A549 (cell line): ENCODE data around the gene LIMCH1. TPM values are rescaled to one million over a fixed set of nuclear protein-coding genes. Genes with fewer than 3 reads are reported as not detected.

ENCODE experiments used
- ATAC-seq, 2 experiments: fragments of 200-7000 bp in 1 of 2; fragments of >200 bp in 1 of 2; cut with Nextera tagmentation in 1 of 2; cut with Tn5 transposase in 1 of 2; 3 replicates each; pipeline versions ENCODE4 v1.8.0 to v1.9.1; 2018 to 2020; ENCODE audit warnings: mild to moderate bottlenecking in 1 of 2, moderate library complexity in 1 of 2
- CTCF ChIA-PET: fragments of 300-600 bp; sonication (Branson Sonifier 250); formaldehyde crosslinking; extraction: SDS; loops from one replicate; lab custom pipeline; 2021; ENCODE audit warnings: antibody characterized with exemption, inconsistent platforms; lab: Yijun Ruan, JAX
- POLR2A ChIA-PET: fragments of 350-600 bp; formaldehyde crosslinking; extraction: SDS; loops from one replicate; lab custom pipeline; 2021; ENCODE audit warnings: antibody characterized with exemption, inconsistent platforms; lab: Yijun Ruan, JAX
- DNase-seq, 2 experiments: peaks; one replicate each; pipeline versions ENCODE4 v3.0.0 to v3.0.0-alpha.2; 2011 to 2016; ENCODE audit warnings: low read depth in 1 of 2, low spot score in 1 of 2
- FAIRE-seq: peaks from 2 replicates; lab custom pipeline; 2011; peaks lifted over from hg19 to GRCh38; lab: Jason Lieb, UNC
- H3K27ac ChIP-seq, 2 experiments: fragments of >200 bp; sonication (Bioruptor Twin); formaldehyde crosslinking; 3 replicates each; pipeline ENCODE4 v1.5.1; 2016 to 2017
- H3K4me1 ChIP-seq: fragments of >200 bp; sonication (Bioruptor Twin); formaldehyde crosslinking; 3 replicates; pipeline ENCODE4 v1.6.1; 2016
- H3K4me2 ChIP-seq: fragments of >200 bp; sonication (Bioruptor Twin); formaldehyde crosslinking; 3 replicates; pipeline ENCODE4 v1.6.1; 2016
- H3K4me3 ChIP-seq: fragments of >200 bp; sonication (Bioruptor Twin); formaldehyde crosslinking; 3 replicates; pipeline ENCODE4 v1.5.1; 2016
- H3K9me3 ChIP-seq: fragments of >200 bp; sonication (Bioruptor Twin); formaldehyde crosslinking; 3 replicates; pipeline ENCODE4 v1.6.1; 2016
- BCL3 ChIP-seq: fragments of >200 bp; sonication (Bioruptor Twin); formaldehyde crosslinking; IDR thresholded peaks from 3 replicates; pipeline ENCODE4 v1.6.1; 2016
- BHLHE40 ChIP-seq: IDR thresholded peaks from 2 replicates; pipeline ENCODE4 v1.6.1; 2012; ENCODE audit warnings: low read depth, low read length, inconsistent platforms
- CBX8 ChIP-seq: fragments of 200-600 bp; sonication (generic); IDR thresholded peaks from 2 replicates; pipeline ENCODE4 v1.6.1; 2016
- CHD2 ChIP-seq: fragments of 150-350 bp; IDR thresholded peaks from 2 replicates; pipeline ENCODE4 v1.6.1; 2014; ENCODE audit warnings: low read length; ENCODE audit not compliant: partially characterized antibody
- E2F6 ChIP-seq: IDR thresholded peaks from 2 replicates; pipeline ENCODE4 v1.6.1; 2012; ENCODE audit warnings: low read depth, borderline replicate concordance
- EHF ChIP-seq: fragments of 250-450 bp; sonication (Bioruptor Pico); IDR thresholded peaks from 2 replicates; pipeline ENCODE4 v1.5.0; 2020; ENCODE audit warnings: mild to moderate bottlenecking
- ELK1 ChIP-seq: fragments of 150-350 bp; IDR thresholded peaks from 2 replicates; pipeline ENCODE4 v1.6.1; 2014; ENCODE audit warnings: low read depth, mild to moderate bottlenecking, low read length
- ESRRA ChIP-seq: fragments of 150-350 bp; IDR thresholded peaks from 2 replicates; pipeline ENCODE4 v1.6.1; 2014; ENCODE audit warnings: mild to moderate bottlenecking, low read length, borderline replicate concordance
- HDAC2 ChIP-seq: fragments of 200-600 bp; sonication (generic); IDR thresholded peaks from 2 replicates; pipeline ENCODE4 v1.6.1; 2016
- HEYL ChIP-seq: fragments of 250-450 bp; sonication (Bioruptor Pico); IDR thresholded peaks from 2 replicates; pipeline ENCODE4 v1.8.0; 2021; ENCODE audit warnings: mild to moderate bottlenecking, moderate library complexity
- HOXB13 ChIP-seq: fragments of 250-450 bp; sonication (Bioruptor Pico); IDR thresholded peaks from 2 replicates; pipeline ENCODE4 v1.5.0; 2020; ENCODE audit warnings: low read depth, mild to moderate bottlenecking, moderate library complexity
- HOXB5 ChIP-seq: fragments of 250-450 bp; sonication (Bioruptor Pico); IDR thresholded peaks from 2 replicates; pipeline ENCODE4 v1.5.0; 2020; ENCODE audit warnings: mild to moderate bottlenecking, moderate library complexity
- KDM1A ChIP-seq: fragments of 200-600 bp; sonication (generic); IDR thresholded peaks from 2 replicates; pipeline ENCODE4 v1.6.1; 2016; ENCODE audit warnings: low read depth, mild to moderate bottlenecking
- KDM5A ChIP-seq: fragments of 200-600 bp; sonication (generic); IDR thresholded peaks from 2 replicates; pipeline ENCODE4 v1.6.1; 2016; ENCODE audit warnings: antibody characterized with exemption, mild to moderate bottlenecking
- MAZ ChIP-seq: fragments of 150-350 bp; IDR thresholded peaks from 2 replicates; pipeline ENCODE4 v1.6.1; 2014; ENCODE audit warnings: antibody characterized with exemption, low read depth, low read length, borderline replicate concordance
- MYC ChIP-seq: IDR thresholded peaks from 2 replicates; pipeline ENCODE4 v1.6.1; 2012; ENCODE audit warnings: mild to moderate bottlenecking, inconsistent platforms, low read length, improper control_type of control experiment, borderline replicate concordance
- NFE2L2 ChIP-seq: fragments of 150-350 bp; conservative IDR thresholded peaks from 2 replicates; pipeline ENCODE4 v1.6.1; 2014; ENCODE audit warnings: low read length
- NPAS2 ChIP-seq: fragments of 250-450 bp; sonication (Bioruptor Pico); IDR thresholded peaks from 2 replicates; pipeline ENCODE4 v1.8.0; 2022; ENCODE audit warnings: mild to moderate bottlenecking, moderate library complexity, borderline replicate concordance
- PHF8 ChIP-seq: fragments of 200-600 bp; sonication (generic); IDR thresholded peaks from 2 replicates; pipeline ENCODE4 v1.6.1; 2016; ENCODE audit warnings: low read depth, mild to moderate bottlenecking, antibody characterized with exemption, moderate library complexity, borderline replicate concordance
- POLR2A ChIP-seq: IDR thresholded peaks from 2 replicates; pipeline ENCODE4 v1.6.1; 2012; ENCODE audit warnings: mild to moderate bottlenecking, low read length
- RAD21 ChIP-seq, 2 experiments: fragments of >200 bp in 1 of 2; sonication (Bioruptor Twin) in 1 of 2; formaldehyde crosslinking in 1 of 2; IDR thresholded peaks in 1 of 2; conservative IDR thresholded peaks in 1 of 2; 2 replicates in 1 of 2; 3 replicates in 1 of 2; pipeline ENCODE4 v1.6.1; 2012 to 2018; ENCODE audit warnings: inconsistent platforms in 1 of 2
- RARB ChIP-seq: fragments of 250-450 bp; sonication (Bioruptor Pico); IDR thresholded peaks from 2 replicates; pipeline ENCODE4 v1.8.0; 2021; ENCODE audit warnings: mild to moderate bottlenecking, moderate library complexity
- REST ChIP-seq: fragments of 200-600 bp; sonication (generic); IDR thresholded peaks from 2 replicates; pipeline ENCODE4 v1.6.1; 2016; ENCODE audit warnings: antibody characterized with exemption, mild to moderate bottlenecking, moderate library complexity
- SREBF2 ChIP-seq: fragments of 450-650 bp; IDR thresholded peaks from 2 replicates; pipeline ENCODE4 v1.6.1; 2014; ENCODE audit warnings: mild to moderate bottlenecking, moderate library complexity
- TFCP2L1 ChIP-seq: fragments of 250-450 bp; sonication (Bioruptor Pico); IDR thresholded peaks from 2 replicates; pipeline ENCODE4 v1.5.0; 2021; ENCODE audit warnings: mild to moderate bottlenecking
- ZC3H11A ChIP-seq: fragments of 450-650 bp; IDR thresholded peaks from 2 replicates; pipeline ENCODE4 v1.6.1; 2014; ENCODE audit warnings: antibody characterized with exemption, mild to moderate bottlenecking
- ZFP36 ChIP-seq: fragments of 450-650 bp; IDR thresholded peaks from 2 replicates; pipeline ENCODE4 v1.6.1; 2014; ENCODE audit warnings: borderline replicate concordance; ENCODE audit not compliant: partially characterized antibody
- WGBS: methylation state at CpG from one replicate; pipeline ENCODE4 v1.1.6; 2017; ENCODE audit errors: missing lambda C conversion rate; 5-methylcytosine and 5-hydroxymethylcytosine counted together
- polyA plus RNA-seq, 4 experiments: library from polyadenylated mRNA; depleted of rRNA in 3 of 4; stranded (reverse); fragments of >200 nt; fragmentation: RNase III in 1 of 4; extraction: RNeasy Plus Mini Kit Qiagen cat#74134 plus additional on column Dnase treatment in 1 of 4; gene quantifications; 2 replicates in 3 of 4; 3 replicates in 1 of 4; pipeline ENCODE4 v1.2.3, GENCODE V29; 2011 to 2017

The LIMCH1 gene
- polyA plus RNA-seq, 2 of the 4 experiments (the other 2 are of a cell fraction), result 52.9 to 88.9 TPM

GRCh38 chr4:41656572-41657520 is 118.9 kb downstream of the LIMCH1 start:
- H3K27ac ChIP-seq, result peak overlapping the region in 1 of 2 experiments; percentile 55; a peak in 2 of 6 replicates

GRCh38 chr4:41657561-41657960 is 119.6 kb downstream of the LIMCH1 start:
- TF ChIP-seq ESRRA, result no peak
- TF ChIP-seq BHLHE40, result no peak
- TF ChIP-seq ZFP36, result no peak
- TF ChIP-seq CBX8, result no peak
- TF ChIP-seq, all 56 proteins: peak for 0
- ATAC-seq (no peak), DNase-seq (no peak), FAIRE-seq (no peak)
- Histone ChIP-seq H3K27ac (peak overlapping the region in 1 of 2 experiments; percentile 51; a peak in 2 of 6 replicates), H3K4me1 (peaks cover 22% of the 10 kb centered on the region; the same call in 2 of the 3 replicates), H3K4me3 (no peak overlapping the region), H3K4me2 (0 out of 3 replicates have a peak overlapping the region, but pooled peaks have one; percentile 5), H3K9me3 (no peaks in the 10 kb centered on the region)
- WGBS, result 56% methylated on average over 4 of the region's 4 CpGs
- POLR2A ChIA-PET, result no interaction called here
- CTCF ChIA-PET, result interaction anchor here (1.3 kb wide), 1 partner anchor 10 kb away, joined by 3 read pairs; no protein-coding TSS in a partner anchor

More at GRCh38 chr4:41656572-41657520, 118.9 kb downstream of the LIMCH1 start:
- H3K4me1 ChIP-seq, result peaks cover 22% of the 10 kb centered on the region; the same call in 2 of the 3 replicates
- ATAC-seq, result peak in 1 of 2 experiments; percentile 33; a peak in 1 of 6 replicates
- no peak overlapping the region for H3K4me3 ChIP-seq
- CTCF ChIA-PET, result interaction anchor here (1.0 to 1.3 kb wide), 2 partner anchors 7 to 9 kb away, joined by 3 read pairs; no protein-coding TSS in a partner anchor
- H3K9me3 ChIP-seq, result no peaks in the 10 kb centered on the region
- WGBS, result 80% methylated on average over 14 of the region's 15 CpGs
- no peak for FAIRE-seq
- DNase-seq, result no peak
- 0 out of 3 replicates have a peak overlapping the region, but pooled peaks have one; percentile 5 for H3K4me2 ChIP-seq
- no peak for TF ChIP-seq HOXB13 (CRISPR knock-in tag)
- TF ChIP-seq HDAC2, result no peak
- TF ChIP-seq HOXB5 (CRISPR knock-in tag), result no peak
- TF ChIP-seq E2F6, result no peak
- no peak for TF ChIP-seq BCL3
- no peak for TF ChIP-seq KDM1A
- TF ChIP-seq MAZ, result no peak
- no peak for TF ChIP-seq ZC3H11A
- no peak for TF ChIP-seq HEYL (CRISPR knock-in tag)
- no peak for TF ChIP-seq NFE2L2
- POLR2A ChIA-PET, result no interaction called here

- 52% methylated on average over 4 of the region's 4 CpGs for WGBS
- no peaks in the 10 kb centered on the region for H3K9me3 ChIP-seq
- H3K4me1 ChIP-seq, result peaks cover 22% of the 10 kb centered on the region; the same call in 2 of the 3 replicates
- CTCF ChIA-PET, result interaction anchor here (1.3 to 7.8 kb wide), 2 partner anchors 10 to 377 kb away, joined by 3 to 81 read pairs; no protein-coding TSS in a partner anchor
- H3K27ac ChIP-seq, result peak overlapping the region in 1 of 2 experiments; percentile 51; a peak in 2 of 6 replicates
- FAIRE-seq, result no peak
- H3K4me2 ChIP-seq, result no peak overlapping the region
- H3K4me3 ChIP-seq, result no peak overlapping the region
- ATAC-seq, result no peak
- TF ChIP-seq TFCP2L1 (CRISPR knock-in tag), result no peak
- no peak for TF ChIP-seq NPAS2 (CRISPR knock-in tag)
- no peak for TF ChIP-seq POLR2A
- TF ChIP-seq RAD21 (conservative IDR thresholded peaks at IDR 0.05 in 1 of 2, IDR thresholded peaks at IDR 0.05 in 1 of 2), result no peak
- TF ChIP-seq ELK1, result no peak
- no peak for TF ChIP-seq KDM5A
- TF ChIP-seq PHF8, result no peak
- TF ChIP-seq RARB (CRISPR knock-in tag), result no peak
- no peak for TF ChIP-seq SREBF2
- TF ChIP-seq MYC, result no peak
- no peak for TF ChIP-seq REST
- no peak for TF ChIP-seq CHD2
- no peak for TF ChIP-seq EHF
- no peak for TF ChIP-seq KDM1A
- DNase-seq, result peak in 1 of 2 experiments; percentile 3
- POLR2A ChIA-PET, result no interaction called here
These were observed 120.2 kb downstream of the LIMCH1 start for GRCh38 chr4:41658163-41658562.
